ENCODE data around the gene BTBD10.

Gene BTBD10

GRCh38 chr11:13391217-13391616 is 71.8 kb downstream of the BTBD10 start:
- Histone ChIP-seq H3K27ac (ENCODE audit: low read depth, low read length) (no peak overlapping the region), H3K4me3 (ENCODE audit: low read depth in 1 of 2, low read length in 2 of 2) (no peak overlapping the region), H3K9me3 (ENCODE audit: low read length) (no peaks in the 10 kb centered on the region), H3K27me3 (ENCODE audit: control insufficient read depth in 1 of 2, insufficient read depth in 2 of 2, low read length in 2 of 2) (no peaks in the 10 kb centered on the region), H3K36me3 (ENCODE audit: insufficient read depth, low read length) (peaks cover 16% of the 10 kb centered on the region), H3K4me1 (ENCODE audit: insufficient read depth, low read length) (no peaks in the 10 kb centered on the region), H3K9ac (ENCODE audit: low read length) (no peak overlapping the region)

- no peak overlapping the region for H3K9ac ChIP-seq (ENCODE audit: low read length)
- H3K4me1 ChIP-seq (ENCODE audit: insufficient read depth, low read length): no peaks in the 10 kb centered on the region
- no peaks in the 10 kb centered on the region for H3K9me3 ChIP-seq (ENCODE audit: low read length)
- no peak overlapping the region for H3K27ac ChIP-seq (ENCODE audit: low read depth, low read length)
- peaks cover 20% of the 10 kb centered on the region for H3K36me3 ChIP-seq (ENCODE audit: insufficient read depth, low read length)
- H3K4me3 ChIP-seq (ENCODE audit: low read depth in 1 of 2, low read length in 2 of 2): no peak overlapping the region
- no peaks in the 10 kb centered on the region for H3K27me3 ChIP-seq (ENCODE audit: control insufficient read depth in 1 of 2, insufficient read depth in 2 of 2, low read length in 2 of 2)
Observed at GRCh38 chr11:13388741-13389140, 74.3 kb downstream of the BTBD10 start.

GRCh38 chr11:13386567-13386966 is 76.5 kb downstream of the BTBD10 start:
- no peaks in the 10 kb centered on the region for H3K27me3 ChIP-seq (ENCODE audit: control insufficient read depth in 1 of 2, insufficient read depth in 2 of 2, low read length in 2 of 2)
- H3K9ac ChIP-seq (ENCODE audit: low read length): no peak overlapping the region
- H3K27ac ChIP-seq (ENCODE audit: low read depth, low read length): no peak overlapping the region
- H3K4me3 ChIP-seq (ENCODE audit: low read depth in 1 of 2, low read length in 2 of 2): no peak overlapping the region
- H3K9me3 ChIP-seq (ENCODE audit: low read length): no peaks in the 10 kb centered on the region
- H3K36me3 ChIP-seq (ENCODE audit: insufficient read depth, low read length): peaks cover 28% of the 10 kb centered on the region
- H3K4me1 ChIP-seq (ENCODE audit: insufficient read depth, low read length): no peaks in the 10 kb centered on the region

- Histone ChIP-seq H3K27ac (ENCODE audit: low read depth, low read length) (no peak overlapping the region), H3K9me3 (ENCODE audit: low read length) (no peaks in the 10 kb centered on the region), H3K36me3 (ENCODE audit: insufficient read depth, low read length) (peaks cover 43% of the 10 kb centered on the region)
Observed at GRCh38 chr11:13384908-13385640, 77.9 kb downstream of the BTBD10 start.

DNA sequence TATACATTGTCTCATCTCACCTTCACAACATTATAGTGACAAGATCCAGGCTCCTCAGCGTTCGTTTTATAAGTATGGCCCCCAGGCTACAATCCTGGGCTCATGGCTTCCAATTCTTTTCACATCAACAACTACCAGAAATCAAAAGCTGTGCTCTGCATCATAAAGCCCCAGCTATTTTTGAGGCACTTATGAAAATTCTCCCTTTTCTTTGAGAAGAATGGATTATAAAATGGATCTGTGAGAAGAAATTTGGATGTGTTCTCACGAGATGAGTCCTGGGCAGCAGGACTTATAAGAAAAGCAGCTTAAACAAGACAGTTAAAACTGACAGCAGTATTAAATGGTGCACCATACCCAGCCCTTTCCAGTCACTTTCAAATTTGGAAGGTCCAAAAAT is 80.3 kb downstream of the BTBD10 start:
- Histone ChIP-seq H3K27me3 (ENCODE audit: control insufficient read depth in 1 of 2, insufficient read depth in 2 of 2, low read length in 2 of 2) (no peaks in the 10 kb centered on the region), H3K4me3 (ENCODE audit: low read depth in 1 of 2, low read length in 2 of 2) (no peak overlapping the region), H3K36me3 (ENCODE audit: insufficient read depth, low read length) (peaks cover 51% of the 10 kb centered on the region), H3K9ac (ENCODE audit: low read length) (no peak overlapping the region), H3K9me3 (ENCODE audit: low read length) (no peaks in the 10 kb centered on the region), H3K27ac (ENCODE audit: low read depth, low read length) (no peak overlapping the region), H3K4me1 (ENCODE audit: insufficient read depth, low read length) (no peaks in the 10 kb centered on the region)

More at GRCh38 chr11:13384908-13385640, 77.9 kb downstream of the BTBD10 start:
- H3K4me3 ChIP-seq (ENCODE audit: low read depth in 1 of 2, low read length in 2 of 2): no peak overlapping the region
- H3K27me3 ChIP-seq (ENCODE audit: control insufficient read depth in 1 of 2, insufficient read depth in 2 of 2, low read length in 2 of 2): no peaks in the 10 kb centered on the region
- H3K4me1 ChIP-seq (ENCODE audit: insufficient read depth, low read length): no peaks in the 10 kb centered on the region
- H3K9ac ChIP-seq (ENCODE audit: low read length): no peak overlapping the region

DNA sequence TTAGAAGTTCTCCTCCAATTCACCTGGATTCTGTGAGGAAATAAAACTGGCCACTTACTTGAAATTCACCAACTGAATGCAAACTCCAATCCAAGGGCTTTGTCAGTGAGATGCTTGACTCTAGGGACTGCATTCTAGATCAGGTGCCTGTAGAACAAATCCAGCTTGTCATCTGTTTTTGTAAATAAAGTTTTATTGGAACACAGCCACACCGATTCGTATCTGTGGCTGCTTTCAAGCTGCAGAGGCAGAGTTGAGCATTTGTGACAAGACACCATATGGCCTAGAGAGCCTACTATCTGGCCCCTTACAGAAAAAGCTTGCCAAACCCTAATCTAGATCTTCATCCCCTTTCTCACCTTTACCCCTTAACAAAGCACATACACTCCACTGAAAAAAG is 82.3 kb downstream of the BTBD10 start:
- H3K9ac ChIP-seq (ENCODE audit: low read length): no peak overlapping the region
- no peak overlapping the region for H3K27ac ChIP-seq (ENCODE audit: low read depth, low read length)
- H3K36me3 ChIP-seq (ENCODE audit: insufficient read depth, low read length): peaks cover 56% of the 10 kb centered on the region
- no peaks in the 10 kb centered on the region for H3K27me3 ChIP-seq (ENCODE audit: control insufficient read depth in 1 of 2, insufficient read depth in 2 of 2, low read length in 2 of 2)
- no peak overlapping the region for H3K4me3 ChIP-seq (ENCODE audit: low read depth in 1 of 2, low read length in 2 of 2)
- no peaks in the 10 kb centered on the region for H3K4me1 ChIP-seq (ENCODE audit: insufficient read depth, low read length)
- H3K9me3 ChIP-seq (ENCODE audit: low read length): no peaks in the 10 kb centered on the region

DNA sequence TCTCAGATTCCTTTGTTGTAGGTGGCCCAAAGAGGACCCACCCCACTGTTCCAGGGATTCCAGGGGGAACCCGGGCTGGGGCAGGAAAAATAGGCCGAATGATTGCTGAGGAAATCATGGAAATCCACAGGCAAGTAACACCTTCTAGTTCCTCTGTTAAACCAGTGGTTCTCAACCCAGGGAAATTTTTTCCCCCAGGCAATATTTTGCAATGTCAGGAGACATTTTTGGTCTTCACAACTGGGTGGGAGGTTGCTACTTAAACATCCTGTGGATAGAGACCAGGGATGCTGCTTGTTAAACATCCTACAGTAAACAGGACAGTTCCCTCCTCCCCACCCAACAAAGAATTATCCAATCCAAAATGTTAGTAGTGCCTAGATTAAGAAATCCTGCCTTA is 84.7 kb downstream of the BTBD10 start:
- Histone ChIP-seq H3K4me3 (ENCODE audit: low read depth in 1 of 2, low read length in 2 of 2) (no peak overlapping the region), H3K9me3 (ENCODE audit: low read length) (no peaks in the 10 kb centered on the region), H3K36me3 (ENCODE audit: insufficient read depth, low read length) (peaks cover 76% of the 10 kb centered on the region), H3K9ac (ENCODE audit: low read length) (no peak overlapping the region), H3K4me1 (ENCODE audit: insufficient read depth, low read length) (no peaks in the 10 kb centered on the region), H3K27me3 (ENCODE audit: control insufficient read depth in 1 of 2, insufficient read depth in 2 of 2, low read length in 2 of 2) (no peaks in the 10 kb centered on the region), H3K27ac (ENCODE audit: low read depth, low read length) (no peak overlapping the region)

DNA sequence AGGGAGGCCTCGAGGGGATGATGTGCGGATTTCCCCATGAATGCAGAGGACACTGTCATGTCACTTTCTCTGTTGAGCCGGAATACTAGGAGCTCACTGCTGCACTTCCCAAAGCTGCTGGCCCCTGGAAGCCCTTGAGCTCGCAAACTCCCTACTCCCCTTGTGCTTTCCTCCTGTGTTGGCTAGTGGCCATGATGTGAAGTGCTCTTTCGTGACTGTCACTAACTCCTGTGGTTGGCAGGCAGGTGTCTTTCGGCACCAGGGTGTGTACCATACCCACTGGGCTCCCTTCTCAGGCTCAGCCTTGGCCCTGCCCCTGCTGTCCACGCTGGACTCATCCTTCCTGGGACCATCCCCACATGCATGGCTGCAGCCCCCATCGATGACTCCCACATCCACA is 86.2 kb downstream of the BTBD10 start:
- no peak overlapping the region for H3K4me3 ChIP-seq (ENCODE audit: low read depth in 1 of 2, low read length in 2 of 2)
- H3K9me3 ChIP-seq (ENCODE audit: low read length): no peaks in the 10 kb centered on the region
- H3K4me1 ChIP-seq (ENCODE audit: insufficient read depth, low read length): no peaks in the 10 kb centered on the region
- H3K27ac ChIP-seq (ENCODE audit: low read depth, low read length): no peak overlapping the region
- no peaks in the 10 kb centered on the region for H3K27me3 ChIP-seq (ENCODE audit: control insufficient read depth in 1 of 2, insufficient read depth in 2 of 2, low read length in 2 of 2)
- H3K36me3 ChIP-seq (ENCODE audit: insufficient read depth, low read length): peaks cover 85% of the 10 kb centered on the region
- H3K9ac ChIP-seq (ENCODE audit: low read length): no peak overlapping the region

DNA sequence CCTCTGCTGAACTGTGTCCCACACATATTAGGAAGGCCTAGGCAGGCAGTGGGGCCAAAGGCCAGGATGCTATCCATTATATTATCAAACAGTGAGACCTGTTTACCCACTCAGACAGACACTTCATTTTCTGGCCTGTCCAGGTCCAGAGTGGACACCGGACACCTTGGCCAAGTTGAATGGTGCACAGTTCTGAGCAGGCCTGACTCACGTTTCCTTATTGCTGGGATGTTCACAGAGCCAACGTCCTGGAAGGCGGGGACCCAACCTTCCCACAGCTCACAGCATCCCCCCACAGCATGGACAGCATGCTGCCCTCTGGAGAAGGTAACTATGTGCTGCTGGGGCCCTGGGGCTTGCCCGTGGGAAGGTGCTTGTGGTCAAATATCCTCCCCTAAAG is 86.6 kb downstream of the BTBD10 start:
- H3K27ac ChIP-seq (ENCODE audit: low read depth, low read length): no peak overlapping the region
- H3K9me3 ChIP-seq (ENCODE audit: low read length): no peaks in the 10 kb centered on the region
- H3K27me3 ChIP-seq (ENCODE audit: control insufficient read depth in 1 of 2, insufficient read depth in 2 of 2, low read length in 2 of 2): no peaks in the 10 kb centered on the region
- no peak overlapping the region for H3K9ac ChIP-seq (ENCODE audit: low read length)
- H3K36me3 ChIP-seq (ENCODE audit: insufficient read depth, low read length): peaks cover 86% of the 10 kb centered on the region
- H3K4me3 ChIP-seq (ENCODE audit: low read depth in 1 of 2, low read length in 2 of 2): no peak overlapping the region
- H3K4me1 ChIP-seq (ENCODE audit: insufficient read depth, low read length): no peaks in the 10 kb centered on the region

GRCh38 chr11:13375798-13376197 is 87.2 kb downstream of the BTBD10 start:
- no peak overlapping the region for H3K9ac ChIP-seq (ENCODE audit: low read length)
- peaks cover 84% of the 10 kb centered on the region for H3K36me3 ChIP-seq (ENCODE audit: insufficient read depth, low read length)
- H3K9me3 ChIP-seq (ENCODE audit: low read length): no peaks in the 10 kb centered on the region
- no peaks in the 10 kb centered on the region for H3K4me1 ChIP-seq (ENCODE audit: insufficient read depth, low read length)
- no peaks in the 10 kb centered on the region for H3K27me3 ChIP-seq (ENCODE audit: control insufficient read depth in 1 of 2, insufficient read depth in 2 of 2, low read length in 2 of 2)
- no peak overlapping the region for H3K27ac ChIP-seq (ENCODE audit: low read depth, low read length)
- H3K4me3 ChIP-seq (ENCODE audit: low read depth in 1 of 2, low read length in 2 of 2): no peak overlapping the region

- no peak overlapping the region for H3K9ac ChIP-seq (ENCODE audit: low read length)
- H3K27me3 ChIP-seq (ENCODE audit: control insufficient read depth in 1 of 2, insufficient read depth in 2 of 2, low read length in 2 of 2): no peaks in the 10 kb centered on the region
- peaks cover 83% of the 10 kb centered on the region for H3K36me3 ChIP-seq (ENCODE audit: insufficient read depth, low read length)
- no peaks in the 10 kb centered on the region for H3K4me1 ChIP-seq (ENCODE audit: insufficient read depth, low read length)
- H3K27ac ChIP-seq (ENCODE audit: low read depth, low read length): no peak overlapping the region
- no peaks in the 10 kb centered on the region for H3K9me3 ChIP-seq (ENCODE audit: low read length)
- H3K4me3 ChIP-seq (ENCODE audit: low read depth in 1 of 2, low read length in 2 of 2): no peak overlapping the region
Observed at GRCh38 chr11:13373216-13373615, 89.8 kb downstream of the BTBD10 start.

GRCh38 chr11:13368041-13368446 is 95.0 kb downstream of the BTBD10 start:
- Histone ChIP-seq H3K36me3 (ENCODE audit: insufficient read depth, low read length) (peaks cover 80% of the 10 kb centered on the region), H3K4me1 (ENCODE audit: insufficient read depth, low read length) (no peaks in the 10 kb centered on the region), H3K27ac (ENCODE audit: low read depth, low read length) (no peak overlapping the region), H3K9me3 (ENCODE audit: low read length) (no peaks in the 10 kb centered on the region), H3K4me3 (ENCODE audit: low read depth in 1 of 2, low read length in 2 of 2) (no peak overlapping the region), H3K9ac (ENCODE audit: low read length) (no peak overlapping the region), H3K27me3 (ENCODE audit: control insufficient read depth in 1 of 2, insufficient read depth in 2 of 2, low read length in 2 of 2) (no peaks in the 10 kb centered on the region)

Data from muscle layer of colon (tissue), 2 donors.